HepG2 (cell line): Measurements from ENCODE around the gene FHL5. TPM values are rescaled to one million over a fixed set of nuclear protein-coding genes. Genes with fewer than 3 reads are reported as not detected.

Experiments
- AKAP8 ChIP-seq: sonication (generic); formaldehyde crosslinking; IDR thresholded peaks from 2 replicates; pipeline ENCODE4 v1.5.1; 2020; ENCODE audit warnings: mild to moderate bottlenecking, missing genetic modification reagents
- BCL6 ChIP-seq: IDR thresholded peaks from 2 replicates; pipeline ENCODE4 v1.6.1; 2016; ENCODE audit warnings: missing genetic modification reagents, missing compliant biosample characterization
- GABPB1 ChIP-seq: IDR thresholded peaks from 2 replicates; pipeline ENCODE4 v1.6.1; 2016; ENCODE audit warnings: mild to moderate bottlenecking, missing genetic modification reagents, moderate library complexity, missing compliant biosample characterization
- HNF4A ChIP-seq: sonication (generic); formaldehyde crosslinking; IDR thresholded peaks from 2 replicates; pipeline ENCODE4 v1.4.0; 2020; ENCODE audit warnings: missing genetic modification reagents
- JARID2 ChIP-seq: sonication (generic); formaldehyde crosslinking; IDR thresholded peaks from 2 replicates; pipeline ENCODE4 v1.8.1; 2023; ENCODE audit warnings: missing genetic modification reagents, inconsistent platforms; ENCODE audit not compliant: insufficient replicate concordance
- MAF1 ChIP-seq: sonication (generic); formaldehyde crosslinking; IDR thresholded peaks from 2 replicates; pipeline ENCODE4 v1.5.0; 2020; ENCODE audit warnings: missing genetic modification reagents, borderline replicate concordance
- NCOA1 ChIP-seq: sonication (generic); formaldehyde crosslinking; IDR thresholded peaks from 2 replicates; pipeline ENCODE4 v1.9.0; 2021; ENCODE audit warnings: missing genetic modification reagents
- NCOA5 ChIP-seq: sonication (generic); formaldehyde crosslinking; IDR thresholded peaks from 2 replicates; pipeline ENCODE4 v1.4.0; 2020; ENCODE audit warnings: missing genetic modification reagents
- NRL ChIP-seq: sonication (generic); formaldehyde crosslinking; IDR thresholded peaks from 2 replicates; pipeline ENCODE4 v1.5.0; 2020; ENCODE audit warnings: missing genetic modification reagents, mild to moderate bottlenecking, moderate library complexity, borderline replicate concordance
- PTBP1 ChIP-seq: fragments of 200-400 bp; formaldehyde crosslinking; IDR thresholded peaks from 2 replicates; pipeline ENCODE4 v1.6.1; 2018; ENCODE audit warnings: low read length, low read depth; ENCODE audit not compliant: poor library complexity, severe bottlenecking
- SALL1 ChIP-seq: sonication (generic); formaldehyde crosslinking; IDR thresholded peaks from 2 replicates; pipeline ENCODE4 v1.8.0; 2022; ENCODE audit warnings: mild to moderate bottlenecking, missing genetic modification reagents
- SIN3B ChIP-seq: fragments of 150-350 bp; IDR thresholded peaks from 2 replicates; pipeline ENCODE4 v1.6.1; 2014; ENCODE audit warnings: low read length
- SPEN ChIP-seq: sonication (generic); formaldehyde crosslinking; IDR thresholded peaks from 2 replicates; pipeline ENCODE4 v1.5.1; 2020; ENCODE audit warnings: low read depth, mild to moderate bottlenecking, missing genetic modification reagents
- SRF ChIP-seq: IDR thresholded peaks from 2 replicates; pipeline ENCODE4 v1.6.1; 2011; ENCODE audit warnings: mild to moderate bottlenecking, low read depth, low read length, moderate library complexity
- TBL1XR1 ChIP-seq: fragments of 150-350 bp; IDR thresholded peaks from 2 replicates; pipeline ENCODE4 v1.6.1; 2014; ENCODE audit warnings: borderline replicate concordance, low read length; ENCODE audit not compliant: partially characterized antibody
- TCF7 ChIP-seq: sonication (generic); IDR thresholded peaks from 2 replicates; pipeline ENCODE4 v1.6.1; 2016; ENCODE audit warnings: antibody characterized with exemption, low read depth
- TFDP2 ChIP-seq: sonication (generic); formaldehyde crosslinking; IDR thresholded peaks from 2 replicates; pipeline ENCODE4 v1.4.0; 2020; ENCODE audit warnings: missing genetic modification reagents
- THAP11 ChIP-seq: IDR thresholded peaks from 2 replicates; pipeline ENCODE4 v1.6.1; 2016; ENCODE audit warnings: missing biosample characterization, missing genetic modification reagents
- ZNF180 ChIP-seq: sonication (generic); formaldehyde crosslinking; IDR thresholded peaks from 2 replicates; pipeline ENCODE4 v1.4.0; 2020; ENCODE audit warnings: low read depth, missing genetic modification reagents, borderline replicate concordance
- ZNF644 ChIP-seq: IDR thresholded peaks from 2 replicates; pipeline ENCODE4 v1.6.1; 2016; ENCODE audit warnings: low read depth
- ZNF891 ChIP-seq: sonication (generic); formaldehyde crosslinking; IDR thresholded peaks from 2 replicates; pipeline ENCODE4 v1.5.0; 2020; ENCODE audit warnings: mild to moderate bottlenecking, missing genetic modification reagents
- polyA plus RNA-seq, 8 experiments: library from polyadenylated mRNA; depleted of rRNA in 3 of 8; stranded (reverse) in 7 of 8; unstranded in 1 of 8; fragments of >200 nt; fragmentation: Illumina TruSeq in 4 of 8; extraction: Trizol in 4 of 8; gene quantifications; 2 replicates each; pipeline versions ENCODE4 v1.2.1 to v1.2.3, GENCODE V29; 2011 to 2016; ENCODE audit warnings: low read depth in 4 of 8, missing spikeins in 1 of 8, mixed read lengths in 1 of 8; ENCODE audit not compliant: insufficient read depth in 1 of 8
- total RNA-seq, 5 experiments: library from RNA; depleted of rRNA; stranded (reverse); fragments of >200 nt; fragmentation: Illumina TruSeq; extraction: Trizol; gene quantifications; 2 replicates each; pipeline ENCODE4 v1.2.3, GENCODE V29; 2016; ENCODE audit warnings: low read depth in 1 of 5
- TF ChIP-seq, protein P1 (sequence below): sonication (generic); formaldehyde crosslinking; IDR thresholded peaks from 2 replicates; pipeline ENCODE4 v1.5.0; 2020; ENCODE audit warnings: mild to moderate bottlenecking, missing genetic modification reagents
- TF ChIP-seq, protein P2 (sequence below): fragments of 450-650 bp; IDR thresholded peaks from 2 replicates; pipeline ENCODE4 v1.6.1; 2017
- TF ChIP-seq, protein P3 (sequence below): sonication (generic); formaldehyde crosslinking; IDR thresholded peaks from 2 replicates; pipeline ENCODE4 v1.8.0; 2022; ENCODE audit warnings: mild to moderate bottlenecking, missing genetic modification reagents, moderate library complexity

The FHL5 gene
- total and polyA plus RNA-seq, 2 of the 13 experiments (the other 11 are each of a cell fraction or from before 2014, with no cell fraction given): not detected

DNA sequence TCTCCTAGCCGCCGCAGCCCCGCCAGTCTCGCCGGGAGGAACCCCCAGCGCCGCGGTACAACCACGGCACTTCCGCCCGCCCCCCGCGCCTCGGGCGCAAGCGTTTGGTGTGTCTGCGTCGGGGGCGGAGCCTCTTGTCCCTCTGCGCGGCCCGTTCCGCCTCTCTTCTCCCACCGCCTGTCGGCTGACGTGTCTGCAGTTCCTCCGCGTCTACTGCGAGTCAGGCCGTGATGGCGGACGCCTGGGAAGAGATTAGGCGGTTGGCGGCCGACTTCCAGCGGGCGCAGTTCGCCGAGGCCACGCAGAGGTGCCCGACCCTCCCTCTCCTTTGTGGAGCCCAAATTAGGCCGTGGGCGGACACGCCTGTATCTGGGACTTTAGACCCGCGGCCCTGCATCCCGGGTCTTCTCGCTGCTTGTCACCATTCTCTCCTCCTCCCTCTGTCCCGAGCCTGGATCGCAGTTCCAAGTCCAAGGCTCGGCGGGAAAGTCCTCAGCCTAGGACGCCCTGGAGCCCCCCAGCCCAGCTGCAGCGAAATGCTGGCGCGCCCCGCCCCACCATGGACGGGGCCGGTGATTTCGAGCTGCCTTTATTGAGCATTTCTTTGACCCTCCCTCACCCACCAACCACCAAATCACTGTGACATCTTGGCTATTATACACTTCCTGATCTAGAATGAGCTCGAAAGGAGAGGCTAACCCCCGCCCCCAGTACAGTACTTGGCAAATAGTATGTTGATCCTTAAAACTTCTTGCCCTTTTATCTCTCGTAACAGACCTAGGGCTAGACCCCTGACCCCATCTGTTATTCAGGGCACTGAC is 41.1 kb upstream of the FHL5 start, which contains the start of gene UFL1 (continued):
- TF ChIP-seq AKAP8 (CRISPR knock-in tag): no peak
- no peak for TF ChIP-seq NCOA5 (CRISPR knock-in tag)
- peak; percentile 96 for TF ChIP-seq ZNF891 (CRISPR knock-in tag)
- TF ChIP-seq TBL1XR1: peak; percentile 63
- TF ChIP-seq BCL6: 0 out of 2 replicates have a peak, but pooled peaks have one; percentile 35
- peak; percentile 33; the same call in 1 of the 2 replicates for TF ChIP-seq NCOA1 (CRISPR knock-in tag)
- no peak for TF ChIP-seq SIN3B
- TF ChIP-seq TFDP2 (CRISPR knock-in tag): peak; percentile 68; the same call in 1 of the 2 replicates
- TF ChIP-seq SPEN (CRISPR knock-in tag): peak; percentile 79
- TF ChIP-seq THAP11 (CRISPR knock-in tag): peak; percentile 80
- TF ChIP-seq HNF4A (CRISPR knock-in tag): peak; percentile 79
- TF ChIP-seq, protein P1, sequence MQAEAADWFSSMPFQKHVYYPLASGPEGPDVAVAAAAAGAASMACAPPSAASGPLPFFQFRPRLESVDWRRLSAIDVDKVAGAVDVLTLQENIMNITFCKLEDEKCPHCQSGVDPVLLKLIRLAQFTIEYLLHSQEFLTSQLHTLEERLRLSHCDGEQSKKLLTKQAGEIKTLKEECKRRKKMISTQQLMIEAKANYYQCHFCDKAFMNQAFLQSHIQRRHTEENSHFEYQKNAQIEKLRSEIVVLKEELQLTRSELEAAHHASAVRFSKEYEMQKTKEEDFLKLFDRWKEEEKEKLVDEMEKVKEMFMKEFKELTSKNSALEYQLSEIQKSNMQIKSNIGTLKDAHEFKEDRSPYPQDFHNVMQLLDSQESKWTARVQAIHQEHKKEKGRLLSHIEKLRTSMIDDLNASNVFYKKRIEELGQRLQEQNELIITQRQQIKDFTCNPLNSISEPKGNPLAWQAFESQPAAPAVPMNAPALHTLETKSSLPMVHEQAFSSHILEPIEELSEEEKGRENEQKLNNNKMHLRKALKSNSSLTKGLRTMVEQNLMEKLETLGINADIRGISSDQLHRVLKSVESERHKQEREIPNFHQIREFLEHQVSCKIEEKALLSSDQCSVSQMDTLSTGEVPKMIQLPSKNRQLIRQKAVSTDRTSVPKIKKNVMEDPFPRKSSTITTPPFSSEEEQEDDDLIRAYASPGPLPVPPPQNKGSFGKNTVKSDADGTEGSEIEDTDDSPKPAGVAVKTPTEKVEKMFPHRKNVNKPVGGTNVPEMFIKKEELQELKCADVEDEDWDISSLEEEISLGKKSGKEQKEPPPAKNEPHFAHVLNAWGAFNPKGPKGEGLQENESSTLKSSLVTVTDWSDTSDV (CRISPR knock-in tag): peak; percentile 85; the same call in 1 of the 2 replicates
- TF ChIP-seq MAF1 (CRISPR knock-in tag): 0 out of 2 replicates have a peak, but pooled peaks have one; percentile 56
- peak; percentile 94 for TF ChIP-seq NRL (CRISPR knock-in tag)
- TF ChIP-seq SALL1: peak; percentile 91
- TF ChIP-seq ZNF180 (CRISPR knock-in tag): no peak
- TF ChIP-seq, protein P2, sequence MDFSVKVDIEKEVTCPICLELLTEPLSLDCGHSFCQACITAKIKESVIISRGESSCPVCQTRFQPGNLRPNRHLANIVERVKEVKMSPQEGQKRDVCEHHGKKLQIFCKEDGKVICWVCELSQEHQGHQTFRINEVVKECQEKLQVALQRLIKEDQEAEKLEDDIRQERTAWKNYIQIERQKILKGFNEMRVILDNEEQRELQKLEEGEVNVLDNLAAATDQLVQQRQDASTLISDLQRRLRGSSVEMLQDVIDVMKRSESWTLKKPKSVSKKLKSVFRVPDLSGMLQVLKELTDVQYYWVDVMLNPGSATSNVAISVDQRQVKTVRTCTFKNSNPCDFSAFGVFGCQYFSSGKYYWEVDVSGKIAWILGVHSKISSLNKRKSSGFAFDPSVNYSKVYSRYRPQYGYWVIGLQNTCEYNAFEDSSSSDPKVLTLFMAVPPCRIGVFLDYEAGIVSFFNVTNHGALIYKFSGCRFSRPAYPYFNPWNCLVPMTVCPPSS: no peak
- peak; percentile 91 for TF ChIP-seq GABPB1 (CRISPR knock-in tag)
- TF ChIP-seq, protein P3, sequence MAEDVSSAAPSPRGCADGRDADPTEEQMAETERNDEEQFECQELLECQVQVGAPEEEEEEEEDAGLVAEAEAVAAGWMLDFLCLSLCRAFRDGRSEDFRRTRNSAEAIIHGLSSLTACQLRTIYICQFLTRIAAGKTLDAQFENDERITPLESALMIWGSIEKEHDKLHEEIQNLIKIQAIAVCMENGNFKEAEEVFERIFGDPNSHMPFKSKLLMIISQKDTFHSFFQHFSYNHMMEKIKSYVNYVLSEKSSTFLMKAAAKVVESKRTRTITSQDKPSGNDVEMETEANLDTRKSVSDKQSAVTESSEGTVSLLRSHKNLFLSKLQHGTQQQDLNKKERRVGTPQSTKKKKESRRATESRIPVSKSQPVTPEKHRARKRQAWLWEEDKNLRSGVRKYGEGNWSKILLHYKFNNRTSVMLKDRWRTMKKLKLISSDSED (CRISPR knock-in tag): no peak
- TF ChIP-seq TCF7: no peak
- TF ChIP-seq SRF: peak; percentile 57; the same call in 1 of the 2 replicates
- no peak for TF ChIP-seq PTBP1
- TF ChIP-seq ZNF644 (CRISPR knock-in tag): no peak
- TF ChIP-seq JARID2: no peak
